GM12801 (cell line): ENCODE results near the gene MTIF3.

Source experiments
- CTCF ChIP-seq: IDR thresholded peaks from one replicate; pipeline ENCODE4 v1.5.1; 2011; ENCODE audit warnings: control low read depth; ENCODE audit not compliant: insufficient read length; ENCODE audit errors: extremely low read depth

MTIF3 gene

GRCh38 chr13:27388241-27388640, 62.1 kb downstream of the MTIF3 start:
- TF ChIP-seq CTCF: no peak
